Suprapubic skin (tissue), 4 donors: ENCODE measurements around the gene GPR156. TPM values are rescaled to one million over a fixed set of nuclear protein-coding genes. Genes with fewer than 3 reads are reported as not detected.

Source experiments
- DNase-seq, 2 donors: peaks; one replicate each; pipeline ENCODE4 v3.0.0-alpha.2; 2019; ENCODE audit warnings: low spot score in 2 of 2
- H3K27ac ChIP-seq: fragments of 200-600 bp; sonication (generic); one replicate; pipeline ENCODE4 v1.5.1; 2019
- H3K27me3 ChIP-seq: fragments of 200-600 bp; sonication (generic); one replicate; pipeline ENCODE4 v1.5.1; 2019
- H3K36me3 ChIP-seq: fragments of 200-600 bp; sonication (generic); one replicate; pipeline ENCODE4 v1.5.1; 2019
- H3K4me1 ChIP-seq: fragments of 200-600 bp; sonication (generic); one replicate; pipeline ENCODE4 v1.5.1; 2019
- H3K4me3 ChIP-seq: fragments of 200-600 bp; sonication (generic); one replicate; pipeline ENCODE4 v1.5.1; 2019; ENCODE audit warnings: mild to moderate bottlenecking
- H3K9me3 ChIP-seq: fragments of 200-600 bp; sonication (generic); one replicate; pipeline ENCODE4 v1.5.1; 2019
- CTCF ChIP-seq, 2 donors: fragments of 200-600 bp in 1 of 2; fragments of 450-650 bp in 1 of 2; sonication (generic) in 1 of 2; IDR thresholded peaks; one replicate each; pipeline ENCODE4 v1.5.1; 2016 to 2019; ENCODE audit warnings: antibody characterized with exemption in 2 of 2, mild to moderate bottlenecking in 1 of 2, moderate library complexity in 1 of 2
- EP300 ChIP-seq: sonication (generic); formaldehyde crosslinking; IDR thresholded peaks from one replicate; pipeline ENCODE4 v1.6.1; 2017; ENCODE audit warnings: antibody characterized with exemption
- POLR2A ChIP-seq, 2 donors: fragments of 450-650 bp; IDR thresholded peaks; one replicate each; pipeline ENCODE4 v1.6.1; 2017; ENCODE audit warnings: antibody characterized with exemption in 2 of 2, mild to moderate bottlenecking in 2 of 2, moderate library complexity in 2 of 2
- POLR2AphosphoS5 ChIP-seq, 3 donors: sonication (generic); formaldehyde crosslinking; IDR thresholded peaks; one replicate each; pipeline ENCODE4 v1.6.1; 2017; ENCODE audit warnings: antibody characterized with exemption in 3 of 3
- WGBS: methylation state at CpG from one replicate; pipeline ENCODE4 v1.1.5; 2018; 5-methylcytosine and 5-hydroxymethylcytosine counted together
- total RNA-seq, 4 donors: library from RNA; depleted of rRNA; stranded (reverse); fragments of >200 nt; gene quantifications; one replicate each; pipeline ENCODE4 v1.1.0, GENCODE V29; 2016

Gene GPR156
- total RNA-seq, 4 donors from 2014 or later, result 0.29 to 0.72 (median 0.30) TPM; not detected in 1

DNA sequence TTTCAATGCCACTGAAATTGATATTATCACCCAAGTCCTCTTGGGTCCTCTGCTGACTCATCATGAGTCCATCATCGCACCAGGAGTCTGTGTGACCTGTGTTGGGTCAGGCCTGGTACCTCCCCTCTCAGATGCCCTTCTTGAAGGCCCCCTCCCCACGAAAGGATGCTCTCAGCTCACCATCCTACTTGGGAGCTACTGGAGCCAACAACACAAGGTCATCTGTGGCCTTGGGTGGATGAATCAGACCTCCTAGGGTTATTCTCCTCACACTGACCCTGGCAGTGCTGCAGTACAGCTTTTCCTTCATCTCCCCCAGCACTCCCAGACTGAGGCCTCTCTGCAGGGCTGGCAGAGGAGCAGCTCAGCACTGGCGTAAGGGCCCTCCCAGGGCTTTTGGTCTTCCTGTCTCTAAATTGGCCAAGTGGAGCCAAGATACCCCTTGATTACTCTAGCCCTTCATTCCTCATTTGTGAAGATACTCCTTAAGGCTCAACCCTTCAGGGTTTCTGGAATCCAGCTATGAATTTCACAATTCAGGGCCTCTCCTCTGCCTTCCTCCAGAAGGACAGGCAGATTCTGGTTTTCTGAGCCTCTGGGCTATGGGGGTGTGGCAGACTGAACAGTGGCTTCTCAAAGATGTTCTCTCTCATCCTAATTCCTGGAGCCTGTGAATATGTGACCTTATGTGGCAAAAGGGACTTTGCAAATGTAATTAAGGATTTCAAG, 110.0 kb downstream of the GPR156 start:
- Histone ChIP-seq H3K4me3 (no peak overlapping the region), H3K4me1 (peaks cover 29% of the 10 kb centered on the region), H3K27me3 (no peaks in the 10 kb centered on the region), H3K9me3 (no peaks in the 10 kb centered on the region), H3K27ac (no peak overlapping the region), H3K36me3 (no peaks in the 10 kb centered on the region)
- TF ChIP-seq CTCF (IDR thresholded peaks at IDR 0.05) (no peak), EP300 (no peak), POLR2AphosphoS5 (IDR thresholded peaks at IDR 0.05) (no peak), POLR2A (IDR thresholded peaks at IDR 0.05) (no peak)
- DNase-seq, result no peak
- WGBS, result 100% methylated on average over 2 of the region's 3 CpGs

DNA sequence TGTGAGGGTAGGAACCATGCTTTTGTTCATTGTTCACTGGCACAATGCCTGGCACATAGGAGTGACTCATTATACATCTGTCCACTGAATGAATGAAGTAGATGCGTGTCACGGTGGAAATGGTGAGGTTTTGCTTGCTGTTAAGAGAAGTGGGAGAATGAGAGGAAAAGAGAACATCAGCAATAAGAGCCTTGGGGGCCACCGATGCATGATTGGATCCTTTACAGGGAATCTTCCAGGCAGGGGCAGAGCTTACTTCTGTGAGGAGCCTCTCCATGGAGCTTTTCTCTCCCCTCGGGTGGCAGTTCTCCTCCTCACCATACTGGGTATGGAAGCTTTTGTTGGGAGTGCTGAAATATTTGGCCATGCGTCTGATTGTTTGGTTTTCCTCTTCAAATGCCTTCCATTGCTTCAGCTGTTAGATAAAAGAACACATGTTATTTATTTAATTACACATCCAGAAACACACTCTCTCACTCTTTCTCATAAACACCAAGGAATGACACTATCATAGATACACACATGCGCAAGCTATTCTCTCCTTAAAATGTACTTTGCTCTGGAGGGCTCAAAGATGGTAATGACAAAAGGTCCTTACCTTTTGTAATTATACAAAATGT, 111.9 kb downstream of the GPR156 start:
- DNase-seq, result no peak
- Histone ChIP-seq H3K4me1 (peaks cover 31% of the 10 kb centered on the region), H3K27me3 (no peaks in the 10 kb centered on the region), H3K27ac (no peak overlapping the region), H3K9me3 (no peaks in the 10 kb centered on the region), H3K4me3 (no peak overlapping the region), H3K36me3 (no peaks in the 10 kb centered on the region)
- TF ChIP-seq CTCF (IDR thresholded peaks at IDR 0.05) (no peak), POLR2A (IDR thresholded peaks at IDR 0.05) (no peak), POLR2AphosphoS5 (IDR thresholded peaks at IDR 0.05) (no peak), EP300 (no peak)
- WGBS, result 80% methylated on average over 6 of the region's 6 CpGs

DNA sequence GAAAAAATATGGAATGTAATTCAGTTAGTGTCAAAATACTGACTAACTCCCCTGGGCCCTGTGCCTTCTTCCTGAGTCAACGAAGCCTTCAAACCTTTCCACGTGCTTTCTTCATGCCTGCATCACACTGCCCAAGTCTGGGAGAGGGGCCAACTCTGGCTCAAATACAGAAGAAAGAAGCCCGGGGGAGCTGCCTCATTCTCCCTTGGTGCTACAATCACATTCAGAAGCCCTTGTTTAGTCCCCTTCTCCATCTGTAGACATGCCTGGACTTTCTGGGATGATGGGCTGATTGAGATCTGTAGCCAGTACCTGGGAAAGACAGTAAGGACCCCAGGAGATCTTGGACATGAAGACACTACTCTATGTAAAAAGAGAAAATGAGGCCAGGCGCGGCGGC, 113.0 kb downstream of the GPR156 start:
- Histone ChIP-seq H3K9me3 (no peaks in the 10 kb centered on the region), H3K27me3 (no peaks in the 10 kb centered on the region), H3K4me3 (no peak overlapping the region), H3K27ac (no peak overlapping the region), H3K36me3 (no peaks in the 10 kb centered on the region), H3K4me1 (peaks cover 24% of the 10 kb centered on the region)
- WGBS, result 39% methylated on average over 6 of the region's 6 CpGs
- DNase-seq, result no peak
- TF ChIP-seq CTCF (IDR thresholded peaks at IDR 0.05), result no peak
- TF ChIP-seq EP300, result no peak
- TF ChIP-seq POLR2A (IDR thresholded peaks at IDR 0.05), result no peak
- TF ChIP-seq POLR2AphosphoS5 (IDR thresholded peaks at IDR 0.05), result no peak

- Histone ChIP-seq H3K27ac (peak overlapping the region; percentile 48), H3K27me3 (no peaks in the 10 kb centered on the region), H3K36me3 (no peaks in the 10 kb centered on the region), H3K4me1 (peaks cover 19% of the 10 kb centered on the region), H3K9me3 (no peaks in the 10 kb centered on the region), H3K4me3 (no peak overlapping the region)
- no peak for DNase-seq
- WGBS, result 80% methylated on average over 7 of the region's 8 CpGs
- no peak for TF ChIP-seq EP300
- TF ChIP-seq CTCF (IDR thresholded peaks at IDR 0.05), result no peak
- no peak for TF ChIP-seq POLR2A (IDR thresholded peaks at IDR 0.05)
- no peak for TF ChIP-seq POLR2AphosphoS5 (IDR thresholded peaks at IDR 0.05)
These were observed 113.7 kb downstream of the GPR156 start for GRCh38 chr3:120171134-120171873.

DNA sequence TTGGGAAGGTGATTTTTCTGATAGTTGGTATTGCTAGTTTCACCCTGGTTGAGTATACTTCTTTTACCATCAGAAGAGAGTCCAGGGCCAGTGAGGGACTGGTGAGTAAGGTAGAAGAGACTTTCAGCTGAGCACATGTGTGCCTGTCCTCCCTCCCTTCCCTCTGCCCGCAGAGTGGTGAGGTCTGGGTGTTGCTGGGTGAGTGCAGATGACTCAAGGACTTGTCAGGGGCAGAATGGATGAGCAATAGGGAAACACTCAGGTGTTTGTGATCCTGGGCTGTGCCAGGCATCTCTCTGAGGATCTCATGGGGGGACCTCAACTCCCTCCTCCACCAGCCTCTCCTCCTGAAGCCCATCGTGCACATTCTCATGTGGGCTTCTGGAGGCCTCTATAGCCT, 114.8 kb downstream of the GPR156 start:
- Histone ChIP-seq H3K4me3 (no peak overlapping the region), H3K27ac (peak overlapping the region; percentile 48), H3K9me3 (no peaks in the 10 kb centered on the region), H3K36me3 (no peaks in the 10 kb centered on the region), H3K27me3 (no peaks in the 10 kb centered on the region), H3K4me1 (peaks cover 19% of the 10 kb centered on the region)
- TF ChIP-seq POLR2AphosphoS5 (IDR thresholded peaks at IDR 0.05) (no peak), CTCF (IDR thresholded peaks at IDR 0.05) (no peak), EP300 (no peak), POLR2A (IDR thresholded peaks at IDR 0.05) (no peak)
- no peak for DNase-seq
- 59% methylated on average over 2 of the region's 2 CpGs for WGBS
